Mesendoderm (in vitro differentiated cells): ENCODE data around the gene GABRG3.

ENCODE experiments used
- DNase-seq: peaks from one replicate; pipeline ENCODE4 v3.0.0; 2013
- H2AK5ac ChIP-seq: 2 replicates; pipeline ENCODE4 v1.6.1; 2013; ENCODE audit warnings: low read length, inconsistent platforms
- H2BK120ac ChIP-seq: 2 replicates; pipeline ENCODE4 v1.6.1; 2013; ENCODE audit warnings: low read depth, mild to moderate bottlenecking, low read length, moderate library complexity, mixed read lengths
- H2BK15ac ChIP-seq: replicated peaks from 2 replicates; pipeline ENCODE4 v1.6.1; 2013; ENCODE audit warnings: low read depth, mild to moderate bottlenecking, moderate library complexity
- H2BK5ac ChIP-seq: 2 replicates; pipeline ENCODE4 v1.6.1; 2013; ENCODE audit warnings: low read length, inconsistent platforms
- H3K18ac ChIP-seq: 2 replicates; pipeline ENCODE4 v1.6.1; 2013; ENCODE audit warnings: mild to moderate bottlenecking, low read length, mixed read lengths
- H3K23ac ChIP-seq: one replicate; pipeline ENCODE4 v1.6.1; 2013; ENCODE audit warnings: low read length
- H3K27ac ChIP-seq: 2 replicates; pipeline ENCODE4 v1.5.1; 2013; ENCODE audit warnings: low read depth, mild to moderate bottlenecking, inconsistent platforms, low read length, moderate library complexity
- H3K27me3 ChIP-seq: 2 replicates; pipeline ENCODE4 v1.6.1; 2013; ENCODE audit warnings: low read length, control low read depth, mild to moderate bottlenecking, inconsistent platforms; ENCODE audit not compliant: insufficient read depth, poor library complexity
- H3K36me3 ChIP-seq: 2 replicates; pipeline ENCODE4 v1.6.1; 2013; ENCODE audit warnings: low read length, inconsistent platforms; ENCODE audit not compliant: control insufficient read depth, insufficient read depth
- H3K4ac ChIP-seq: one replicate; pipeline ENCODE4 v1.6.1; 2013; ENCODE audit warnings: low read depth, mild to moderate bottlenecking, low read length, moderate library complexity
- H3K4me1 ChIP-seq: 2 replicates; pipeline ENCODE4 v1.6.1; 2013; ENCODE audit warnings: low read depth, low read length, inconsistent platforms; ENCODE audit not compliant: control insufficient read depth
- H3K4me2 ChIP-seq: 2 replicates; pipeline ENCODE4 v1.6.1; 2013; ENCODE audit warnings: low read length
- H3K4me3 ChIP-seq: 2 replicates; pipeline ENCODE4 v1.5.1; 2013; ENCODE audit warnings: mild to moderate bottlenecking, low read length
- H3K56ac ChIP-seq: one replicate; pipeline ENCODE4 v1.6.1; 2013; ENCODE audit warnings: low read length
- H3K79me1 ChIP-seq: 2 replicates; pipeline ENCODE4 v1.6.1; 2013; ENCODE audit warnings: low read length, inconsistent platforms
- H3K79me2 ChIP-seq: 2 replicates; pipeline ENCODE4 v1.6.1; 2013; ENCODE audit warnings: mild to moderate bottlenecking, low read length; ENCODE audit not compliant: control insufficient read depth, insufficient read depth
- H3K9ac ChIP-seq: 2 replicates; pipeline ENCODE4 v1.6.1; 2013; ENCODE audit warnings: low read length, inconsistent platforms
- H4K5ac ChIP-seq: one replicate; pipeline ENCODE4 v1.6.1; 2013; ENCODE audit warnings: low read length
- H4K8ac ChIP-seq: one replicate; pipeline ENCODE4 v1.6.1; 2013; ENCODE audit warnings: low read depth, mild to moderate bottlenecking, control low read depth, low read length, moderate library complexity
- WGBS: extraction: QIAGEN DNeasy Blood & Tissue Kit; methylation state at CpG from one replicate; pipeline ENCODE4 v1.1.7; 2013; ENCODE audit warnings: low lambda C conversion rate, missing lambda C conversion rate; ENCODE audit not compliant: insufficient coverage; ENCODE audit errors: extremely low coverage; 5-methylcytosine and 5-hydroxymethylcytosine counted together

GABRG3 gene

DNA sequence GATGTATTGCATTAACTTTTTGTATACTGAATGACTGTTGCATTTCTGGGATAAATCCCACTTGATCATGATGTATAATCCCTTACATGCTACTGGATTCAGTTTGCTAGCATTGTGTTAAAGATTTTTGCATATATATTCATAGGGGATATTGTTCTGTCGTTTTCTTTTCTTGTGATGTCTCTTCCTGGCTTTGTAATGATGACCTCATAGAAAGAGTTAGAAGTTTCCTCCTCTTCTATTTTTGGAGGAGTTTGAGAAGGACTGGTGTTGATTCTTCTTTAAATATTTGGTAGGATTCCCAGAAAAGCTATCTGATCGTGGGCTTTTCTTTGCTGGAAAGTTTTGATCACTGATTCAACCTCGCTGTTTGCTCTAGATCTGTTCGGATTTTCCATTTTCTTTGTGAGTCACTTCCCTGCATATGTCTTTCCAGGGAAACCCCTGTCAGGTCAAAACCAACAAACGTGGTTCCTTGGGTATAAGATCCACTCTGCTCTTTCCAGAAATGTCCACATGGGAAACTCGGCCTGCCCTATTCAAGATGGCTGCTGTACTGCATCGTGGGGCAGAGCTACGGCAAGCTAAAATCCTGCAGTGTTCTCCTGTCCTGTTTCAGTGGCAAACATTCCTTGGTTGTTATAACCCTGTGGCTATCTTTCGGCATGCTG lies 120.4 kb downstream of the GABRG3 start:
- Histone ChIP-seq H3K23ac (no peak overlapping the region), H4K5ac (no peak overlapping the region), H3K79me2 (no peaks in the 10 kb centered on the region), H3K4me1 (no peaks in the 10 kb centered on the region), H3K4ac (no peak overlapping the region), H3K4me3 (no peak overlapping the region), H3K9ac (no peak overlapping the region), H3K27ac (no peak overlapping the region), H2BK120ac (no peak overlapping the region), H3K56ac (no peak overlapping the region), H2AK5ac (no peak overlapping the region), H3K27me3 (no peaks in the 10 kb centered on the region), H3K36me3 (no peaks in the 10 kb centered on the region), H3K79me1 (no peaks in the 10 kb centered on the region), H3K4me2 (no peak overlapping the region), H2BK15ac (no peak overlapping the region), H3K18ac (no peak overlapping the region), H2BK5ac (no peak overlapping the region), H4K8ac (no peak overlapping the region)
- WGBS = no CpG with 5 or more reads among the region's 9 CpGs
- no peak for DNase-seq

DNA sequence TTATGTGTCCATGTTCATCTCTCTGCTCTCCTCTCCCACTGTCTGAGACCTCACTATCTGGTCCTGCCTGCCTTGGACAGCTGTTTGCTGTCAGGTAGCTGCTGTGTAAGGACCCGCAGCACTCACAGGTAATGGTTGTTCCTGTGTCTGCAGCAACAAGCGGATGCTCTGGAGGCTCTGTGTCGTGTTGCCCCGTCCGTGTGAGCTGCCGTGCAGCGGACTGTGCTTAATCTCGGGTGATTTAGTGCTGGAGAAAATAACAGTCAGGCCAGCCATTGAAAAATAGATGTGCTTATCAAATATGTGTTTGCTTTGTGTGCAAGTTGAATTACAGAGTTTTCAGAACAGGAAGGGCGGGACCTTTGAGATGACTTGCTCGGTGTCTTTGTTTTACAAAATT lies 121.4 kb downstream of the GABRG3 start:
- Histone ChIP-seq H3K79me2 (no peaks in the 10 kb centered on the region), H3K4me2 (no peak overlapping the region), H3K23ac (no peak overlapping the region), H2BK15ac (no peak overlapping the region), H3K27ac (no peak overlapping the region), H3K4me1 (no peaks in the 10 kb centered on the region), H3K18ac (no peak overlapping the region), H4K5ac (no peak overlapping the region), H2AK5ac (no peak overlapping the region), H3K27me3 (no peaks in the 10 kb centered on the region), H2BK5ac (no peak overlapping the region), H3K36me3 (no peaks in the 10 kb centered on the region), H3K9ac (no peak overlapping the region), H3K4me3 (no peak overlapping the region), H4K8ac (no peak overlapping the region), H2BK120ac (no peak overlapping the region), H3K4ac (no peak overlapping the region), H3K79me1 (no peaks in the 10 kb centered on the region), H3K56ac (no peak overlapping the region)
- DNase-seq = no peak
- WGBS = no CpG with 5 or more reads among the region's 10 CpGs

DNA sequence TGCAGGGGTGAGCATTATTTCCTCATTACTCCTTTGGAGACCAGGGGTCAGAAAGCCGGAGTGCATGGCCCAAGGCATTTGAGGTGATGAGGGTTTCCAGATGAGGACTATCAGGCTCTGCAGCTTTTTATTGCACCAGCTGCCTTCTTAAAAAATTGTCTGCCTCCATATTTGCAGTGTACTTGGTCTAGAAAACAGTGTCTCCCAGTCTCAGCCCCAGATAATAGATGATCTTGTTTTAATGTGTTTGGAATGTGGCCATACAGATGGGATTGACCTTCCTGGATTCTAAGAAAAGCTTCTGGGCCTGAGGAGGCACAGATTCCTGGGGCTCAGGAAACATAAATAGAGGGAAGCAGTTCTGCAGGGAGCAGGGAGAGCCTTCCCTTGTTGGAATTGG lies 123.3 kb downstream of the GABRG3 start:
- no peak overlapping the region for H2BK5ac ChIP-seq
- no peak overlapping the region for H3K27ac ChIP-seq
- H3K56ac ChIP-seq = no peak overlapping the region
- no peaks in the 10 kb centered on the region for H3K79me2 ChIP-seq
- no peaks in the 10 kb centered on the region for H3K79me1 ChIP-seq
- no peak overlapping the region for H3K23ac ChIP-seq
- H2BK15ac ChIP-seq = no peak overlapping the region
- no peak for DNase-seq
- no CpG with 5 or more reads among the region's 1 CpG for WGBS
- no peak overlapping the region for H3K4me3 ChIP-seq
- H3K18ac ChIP-seq = no peak overlapping the region
- no peaks in the 10 kb centered on the region for H3K27me3 ChIP-seq
- no peaks in the 10 kb centered on the region for H3K4me1 ChIP-seq
- no peak overlapping the region for H2BK120ac ChIP-seq
- no peak overlapping the region for H4K5ac ChIP-seq
- no peaks in the 10 kb centered on the region for H3K36me3 ChIP-seq
- no peak overlapping the region for H3K9ac ChIP-seq
- no peak overlapping the region for H3K4ac ChIP-seq
- no peak overlapping the region for H2AK5ac ChIP-seq
- H4K8ac ChIP-seq = no peak overlapping the region
- H3K4me2 ChIP-seq = no peak overlapping the region

DNA sequence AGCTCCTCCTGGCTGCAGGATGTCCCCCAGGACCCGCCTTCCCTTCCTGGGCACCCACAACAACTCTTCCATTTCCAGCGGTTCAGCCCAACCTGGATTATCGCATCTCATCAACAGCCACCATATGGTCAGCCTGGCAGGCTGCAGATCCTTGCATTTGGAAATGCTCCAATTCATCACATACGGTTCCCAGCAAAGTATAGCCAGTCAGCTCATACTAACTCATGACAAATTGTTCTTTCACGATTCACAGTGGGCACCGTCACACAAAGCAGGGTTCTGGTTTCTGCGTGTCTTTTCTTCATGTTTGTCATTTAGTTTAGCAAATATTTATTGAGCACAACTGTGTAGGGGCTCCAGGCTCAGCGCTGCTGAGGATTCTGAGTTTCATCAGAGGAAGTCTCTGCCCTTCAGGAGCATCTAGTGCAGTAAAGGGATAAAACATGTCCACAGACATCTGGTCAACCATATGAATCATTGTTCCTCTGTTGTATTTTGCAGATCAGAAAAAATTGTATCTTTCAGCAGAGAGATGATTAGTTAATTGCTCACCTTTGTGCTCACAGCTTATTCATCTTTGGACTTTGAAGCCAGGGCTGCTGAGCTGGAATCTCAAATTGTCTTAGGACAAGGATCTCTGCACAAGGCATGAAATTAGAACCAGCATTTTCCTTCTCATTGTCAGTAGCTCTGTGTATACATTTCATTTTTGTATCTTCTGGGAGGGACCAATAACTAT lies 125.1 kb downstream of the GABRG3 start:
- no peak overlapping the region for H3K9ac ChIP-seq
- H3K27me3 ChIP-seq = no peaks in the 10 kb centered on the region
- no peak overlapping the region for H3K4me3 ChIP-seq
- peak; percentile 1 for DNase-seq
- H4K8ac ChIP-seq = no peak overlapping the region
- WGBS = no CpG with 5 or more reads among the region's 8 CpGs
- no peak overlapping the region for H3K56ac ChIP-seq
- no peak overlapping the region for H2BK5ac ChIP-seq
- no peaks in the 10 kb centered on the region for H3K79me2 ChIP-seq
- no peak overlapping the region for H3K23ac ChIP-seq
- no peak overlapping the region for H3K27ac ChIP-seq
- no peaks in the 10 kb centered on the region for H3K79me1 ChIP-seq
- no peak overlapping the region for H2BK15ac ChIP-seq
- no peaks in the 10 kb centered on the region for H3K4me1 ChIP-seq
- no peaks in the 10 kb centered on the region for H3K36me3 ChIP-seq
- H3K4ac ChIP-seq = no peak overlapping the region
- no peak overlapping the region for H3K4me2 ChIP-seq
- no peak overlapping the region for H4K5ac ChIP-seq
- no peak overlapping the region for H2BK120ac ChIP-seq
- no peak overlapping the region for H2AK5ac ChIP-seq
- H3K18ac ChIP-seq = no peak overlapping the region

DNA sequence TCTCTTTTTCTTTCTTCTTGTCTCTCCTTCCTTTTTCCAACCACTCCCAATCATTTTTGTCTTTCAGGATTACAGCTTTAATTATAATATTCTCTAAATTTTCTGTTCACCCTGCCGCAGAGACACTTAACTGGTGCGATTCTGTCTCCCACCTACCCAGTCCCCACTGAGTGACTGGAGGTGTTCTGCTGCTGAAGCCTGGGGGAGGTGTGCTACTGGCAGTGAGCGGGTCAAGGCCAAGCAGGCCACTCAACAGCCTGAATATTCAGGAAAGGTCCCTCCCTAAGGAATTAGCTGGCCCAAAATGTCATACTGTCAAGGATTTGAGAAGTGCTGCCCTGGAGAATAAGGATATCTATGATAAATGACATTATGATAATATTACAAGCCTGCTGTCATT lies 126.5 kb downstream of the GABRG3 start:
- Histone ChIP-seq H3K56ac (no peak overlapping the region), H3K36me3 (no peaks in the 10 kb centered on the region), H3K4me1 (no peaks in the 10 kb centered on the region), H2BK15ac (no peak overlapping the region), H3K9ac (no peak overlapping the region), H3K27me3 (no peaks in the 10 kb centered on the region), H2AK5ac (no peak overlapping the region), H3K18ac (no peak overlapping the region), H3K79me2 (no peaks in the 10 kb centered on the region), H2BK5ac (no peak overlapping the region), H3K4me3 (no peak overlapping the region), H3K27ac (no peak overlapping the region), H4K5ac (no peak overlapping the region), H3K4me2 (no peak overlapping the region), H3K4ac (no peak overlapping the region), H4K8ac (no peak overlapping the region), H3K79me1 (no peaks in the 10 kb centered on the region), H3K23ac (no peak overlapping the region), H2BK120ac (no peak overlapping the region)
- whole genome bisulfite sequencing = no CpG with 5 or more reads among the region's 3 CpGs
- DNase-seq = peak; percentile 37
